Caco-2 (cell line): ENCODE results near the gene SUPT3H. TPM values are rescaled to one million over a fixed set of nuclear protein-coding genes. Genes with fewer than 3 reads are reported as not detected.

Experiments used
- BruUV-seq: library from RNA; stranded (reverse); fragments of 400-500 nt; replicated peaks from 2 replicates; lab custom pipeline; 2021; lab: Mats Ljungman, UMichigan
- CTCF ChIA-PET: fragments of 300-600 bp; sonication (Branson Sonifier 250); formaldehyde crosslinking; loops from one replicate; lab custom pipeline; 2022; ENCODE audit warnings: antibody characterized with exemption; lab: Charles Lee
- POLR2A ChIA-PET: fragments of 300-600 bp; sonication (Branson Sonifier 250); formaldehyde crosslinking; loops from one replicate; lab custom pipeline; 2022; ENCODE audit warnings: antibody characterized with exemption; lab: Charles Lee
- DNase-seq, 2 experiments: peaks; one replicate each; pipeline versions ENCODE4 v3.0.0 to v3.0.0-alpha.2; 2020 to 2022
- H3K27me3 ChIP-seq: replicated peaks from 2 replicates; pipeline ENCODE4 v1.6.0; 2011; ENCODE audit warnings: low read length; ENCODE audit not compliant: control insufficient read depth, insufficient read depth
- H3K36me3 ChIP-seq: 2 replicates; pipeline ENCODE4 v1.5.1; 2011; ENCODE audit warnings: low read length; ENCODE audit not compliant: control insufficient read depth, insufficient read depth
- H3K4me1 ChIP-seq: fragments of 250-450 bp; sonication (Bioruptor Pico); 2 replicates; pipeline ENCODE4 v1.5.1; 2020; ENCODE audit warnings: mild to moderate bottlenecking
- H3K4me3 ChIP-seq: 2 replicates; pipeline ENCODE4 v1.5.1; 2011; ENCODE audit warnings: low read depth, mild to moderate bottlenecking, control low read depth, low read length
- H3K9me3 ChIP-seq: fragments of 250-450 bp; sonication (Bioruptor Pico); 2 replicates; pipeline ENCODE4 v1.5.1; 2020; ENCODE audit warnings: mild to moderate bottlenecking, moderate library complexity
- H3K27ac Mint-ChIP-seq: one replicate; pipeline ENCODE4 v1.8.0; 2022; ENCODE audit warnings: mixed read lengths; ENCODE audit not compliant: unreplicated experiment
- H3K27me3 Mint-ChIP-seq: one replicate; pipeline ENCODE4 v1.8.0; 2022; ENCODE audit warnings: mixed read lengths; ENCODE audit not compliant: insufficient read depth, unreplicated experiment
- H3K36me3 Mint-ChIP-seq: one replicate; pipeline ENCODE4 v1.8.0; 2022; ENCODE audit warnings: mild to moderate bottlenecking, mixed read lengths; ENCODE audit not compliant: insufficient read depth, unreplicated experiment
- H3K4me1 Mint-ChIP-seq: one replicate; pipeline ENCODE4 v1.8.0; 2022; ENCODE audit warnings: low read depth, mixed read lengths; ENCODE audit not compliant: unreplicated experiment
- H3K4me3 Mint-ChIP-seq: one replicate; pipeline ENCODE4 v1.8.0; 2022; ENCODE audit warnings: mild to moderate bottlenecking, moderate library complexity, mixed read lengths; ENCODE audit not compliant: unreplicated experiment
- H3K9me3 Mint-ChIP-seq: one replicate; pipeline ENCODE4 v1.8.0; 2022; ENCODE audit warnings: mixed read lengths; ENCODE audit not compliant: unreplicated experiment
- CTCF ChIP-seq, 2 experiments: fragments of 200-600 bp in 1 of 2; IDR thresholded peaks; 1 replicate in 1 of 2; 2 replicates in 1 of 2; pipeline versions ENCODE4 v1.5.1 to v1.8.0; 2011 to 2022; ENCODE audit warnings: antibody characterized with exemption in 1 of 2, control low read depth in 1 of 2, inconsistent platforms in 1 of 2, low read depth in 1 of 2, low read length in 1 of 2, mild to moderate bottlenecking in 1 of 2, moderate library complexity in 1 of 2; ENCODE audit not compliant: insufficient read depth in 1 of 2, severe bottlenecking in 1 of 2, unreplicated experiment in 1 of 2
- intact Hi-C: fragments of 100-400 bp; cut with micrococcal nuclease; formaldehyde crosslinking; loops from one replicate; pipeline ENCODE4 v1.10.0; 2022; ENCODE audit not compliant: unreplicated experiment
- total RNA-seq: library from RNA; stranded (reverse); gene quantifications from 2 replicates; pipeline ENCODE4 v1.2.3, GENCODE V29; 2022

Gene SUPT3H
- total RNA-seq, 1 experiment from 2014 or later: 13.2 TPM

- H3K36me3 Mint-ChIP-seq: peaks cover 5% of the 10 kb centered on the region
- no peaks in the 10 kb centered on the region for H3K4me1 ChIP-seq
- intact Hi-C loops: no loop called here
- CTCF ChIA-PET: no interaction called here
- H3K4me3 ChIP-seq: no peak overlapping the region
- H3K4me3 Mint-ChIP-seq: no peak overlapping the region
- no peaks in the 10 kb centered on the region for H3K27me3 Mint-ChIP-seq
- no peaks in the 10 kb centered on the region for H3K36me3 ChIP-seq
- no peak for TF ChIP-seq CTCF (IDR thresholded peaks at IDR 0.05; ENCODE audit: insufficient read depth in 1 of 2, low read depth in 1 of 2, low read length in 1 of 2, severe bottlenecking in 1 of 2, unreplicated experiment in 1 of 2)
- no peaks in the 10 kb centered on the region for H3K4me1 Mint-ChIP-seq
- no peak for DNase-seq
- H3K27me3 ChIP-seq: no peaks in the 10 kb centered on the region
- H3K9me3 ChIP-seq: no peaks in the 10 kb centered on the region
- no TSS peak for BruUV-seq
- no peaks in the 10 kb centered on the region for H3K9me3 Mint-ChIP-seq
- no peak overlapping the region for H3K27ac Mint-ChIP-seq
- POLR2A ChIA-PET: no interaction called here
Measured at GRCh38 chr6:44804016-44804415, 573.7 kb downstream of the SUPT3H start.

- ChIA-PET POLR2A (interaction anchor here (0.6 kb wide), 1 partner anchor 865 kb away, joined by 3 read pairs; no protein-coding TSS in a partner anchor), CTCF (no interaction called here)
- Mint-ChIP-seq H3K4me3 (no peak overlapping the region), H3K4me1 (no peaks in the 10 kb centered on the region), H3K9me3 (no peaks in the 10 kb centered on the region), H3K36me3 (peaks cover 5% of the 10 kb centered on the region), H3K27me3 (peaks cover 5% of the 10 kb centered on the region), H3K27ac (no peak overlapping the region)
- H3K27me3 ChIP-seq: no peaks in the 10 kb centered on the region
- BruUV-seq: no TSS peak
- no peaks in the 10 kb centered on the region for H3K4me1 ChIP-seq
- H3K4me3 ChIP-seq: no peak overlapping the region
- H3K9me3 ChIP-seq: no peaks in the 10 kb centered on the region
- no peaks in the 10 kb centered on the region for H3K36me3 ChIP-seq
- intact Hi-C loops: no loop called here
- no peak for DNase-seq
- no peak for TF ChIP-seq CTCF (IDR thresholded peaks at IDR 0.05; ENCODE audit: insufficient read depth in 1 of 2, low read depth in 1 of 2, low read length in 1 of 2, severe bottlenecking in 1 of 2, unreplicated experiment in 1 of 2)
Measured at GRCh38 chr6:44800784-44801592, 576.7 kb downstream of the SUPT3H start.

GRCh38 chr6:44800171-44800783, 577.5 kb downstream of the SUPT3H start:
- no peak for TF ChIP-seq CTCF (IDR thresholded peaks at IDR 0.05; ENCODE audit: insufficient read depth in 1 of 2, low read depth in 1 of 2, low read length in 1 of 2, severe bottlenecking in 1 of 2, unreplicated experiment in 1 of 2)
- no peaks in the 10 kb centered on the region for H3K4me1 ChIP-seq
- no TSS peak for BruUV-seq
- intact Hi-C loops: no loop called here
- Mint-ChIP-seq H3K4me1 (no peaks in the 10 kb centered on the region), H3K27ac (no peak overlapping the region), H3K36me3 (peaks cover 5% of the 10 kb centered on the region), H3K9me3 (no peaks in the 10 kb centered on the region), H3K4me3 (no peak overlapping the region), H3K27me3 (peaks cover 5% of the 10 kb centered on the region)
- ChIA-PET CTCF (no interaction called here), POLR2A (no interaction called here)
- H3K36me3 ChIP-seq: no peaks in the 10 kb centered on the region
- H3K4me3 ChIP-seq: no peak overlapping the region
- DNase-seq: no peak
- no peaks in the 10 kb centered on the region for H3K9me3 ChIP-seq
- no peaks in the 10 kb centered on the region for H3K27me3 ChIP-seq
